Keratinocyte (primary cell): Measurements from ENCODE around the gene DEDD. TPM values are rescaled to one million over a fixed set of nuclear protein-coding genes. Genes with fewer than 3 reads are reported as not detected.

Experiments
- DNase-seq: peaks from one replicate; pipeline ENCODE4 v3.0.0-alpha.2; 2011; ENCODE audit warnings: low read depth, missing footprints, low spot score
- FAIRE-seq: peaks from 2 replicates; lab custom pipeline; 2011; peaks lifted over from hg19 to GRCh38; lab: Jason Lieb, UNC
- H2AFZ ChIP-seq: 2 replicates; pipeline ENCODE4 v1.6.0; 2012; ENCODE audit warnings: low read length, control low read depth, inconsistent platforms; ENCODE audit not compliant: control insufficient read depth
- H3K27ac ChIP-seq: 2 replicates; pipeline ENCODE4 v1.5.1; 2011; ENCODE audit warnings: low read length; ENCODE audit not compliant: control insufficient read depth, insufficient read depth
- H3K27me3 ChIP-seq: 3 replicates; pipeline ENCODE4 v1.6.0; 2011; ENCODE audit warnings: low read length; ENCODE audit not compliant: control insufficient read depth, insufficient read depth; ENCODE audit errors: extremely low read depth
- H3K36me3 ChIP-seq, 2 experiments: 2 replicates in 1 of 2; 3 replicates in 1 of 2; pipeline ENCODE4 v1.5.1; 2011; ENCODE audit warnings: low read length in 2 of 2, mild to moderate bottlenecking in 1 of 2; ENCODE audit not compliant: control insufficient read depth in 2 of 2, insufficient read depth in 2 of 2; ENCODE audit errors: extremely low read depth in 1 of 2
- H3K4me1 ChIP-seq: 3 replicates; pipeline ENCODE4 v1.5.1; 2011; ENCODE audit warnings: low read length; ENCODE audit not compliant: control insufficient read depth, insufficient read depth; ENCODE audit errors: extremely low read depth
- H3K4me2 ChIP-seq: 3 replicates; pipeline ENCODE4 v1.6.0; 2011; ENCODE audit warnings: low read depth, low read length; ENCODE audit not compliant: control insufficient read depth, insufficient read depth; ENCODE audit errors: extremely low read depth
- H3K4me3 ChIP-seq, 3 experiments: fragments of 200-600 bp in 1 of 3; sonication (generic) in 1 of 3; 2 replicates in 2 of 3; 3 replicates in 1 of 3; pipeline ENCODE4 v1.5.1; 2011 to 2016; ENCODE audit warnings: low read length in 3 of 3, mild to moderate bottlenecking in 3 of 3, control low read depth in 2 of 3, inconsistent platforms in 1 of 3, low read depth in 1 of 3, mixed read lengths in 1 of 3, mixed run types in 1 of 3, moderate library complexity in 1 of 3; ENCODE audit not compliant: control insufficient read depth in 2 of 3, insufficient read depth in 2 of 3; ENCODE audit errors: extremely low read depth in 1 of 3
- H3K79me2 ChIP-seq: 2 replicates; pipeline ENCODE4 v1.6.0; 2012; ENCODE audit warnings: low read length; ENCODE audit not compliant: control insufficient read depth, insufficient read depth
- H3K9ac ChIP-seq: 3 replicates; pipeline ENCODE4 v1.6.0; 2011; ENCODE audit warnings: low read length; ENCODE audit not compliant: control insufficient read depth, insufficient read depth; ENCODE audit errors: extremely low read depth
- H3K9me1 ChIP-seq: 3 replicates; pipeline ENCODE4 v1.6.0; 2011; ENCODE audit warnings: low read length; ENCODE audit not compliant: control insufficient read depth, insufficient read depth; ENCODE audit errors: extremely low read depth
- H3K9me3 ChIP-seq: 2 replicates; pipeline ENCODE4 v1.5.1; 2012; ENCODE audit warnings: low read depth, low read length; ENCODE audit not compliant: control insufficient read depth
- H4K20me1 ChIP-seq: 3 replicates; pipeline ENCODE4 v1.6.0; 2011; ENCODE audit warnings: low read length; ENCODE audit not compliant: control insufficient read depth, insufficient read depth; ENCODE audit errors: extremely low read depth
- EZH2 ChIP-seq: IDR thresholded peaks from one replicate; pipeline ENCODE4 v1.6.1; 2012; ENCODE audit warnings: inconsistent platforms, mild to moderate bottlenecking, low read length, moderate library complexity
- dilution Hi-C: fragments of 300-500 bp; cut with MboI; formaldehyde crosslinking; loops from one replicate; pipeline ENCODE4 v1.7.0; 2020; ENCODE audit warnings: low sequenced_read_pairs; ENCODE audit not compliant: extremely low pct_ligation_motif_present
- polyA plus RNA-seq, 5 experiments: library from polyadenylated mRNA; depleted of rRNA in 3 of 5; stranded (reverse) in 3 of 5; stranded (forward) in 1 of 5; unstranded in 1 of 5; fragments of >200 nt; gene quantifications; 1 replicate in 1 of 5; 2 replicates in 3 of 5; 3 replicates in 1 of 5; pipeline versions ENCODE4 v1.2.1 to v1.2.3, GENCODE V29; 2011 to 2012; ENCODE audit warnings: missing spikeins in 2 of 5, low read depth in 1 of 5, low replicate concordance in 1 of 5
- TF ChIP-seq, protein P1 (sequence below), 3 experiments: IDR thresholded peaks in 1 of 3; conservative IDR thresholded peaks in 1 of 3; optimal IDR thresholded peaks in 1 of 3; 2 replicates in 2 of 3; 3 replicates in 1 of 3; pipeline versions ENCODE3 to v1.5.1; 2011; ENCODE audit warnings: low read length in 3 of 3, mild to moderate bottlenecking in 3 of 3, moderate library complexity in 2 of 3, control low read depth in 1 of 3, inconsistent platforms in 1 of 3; ENCODE audit not compliant: insufficient read depth in 2 of 3; ENCODE audit errors: extremely low read depth in 1 of 3

DEDD gene
- polyA plus RNA-seq, 1 donor (not counting 4 experiments of a cell fraction or from before 2014, with no cell fraction given), result 33.0 TPM

DNA sequence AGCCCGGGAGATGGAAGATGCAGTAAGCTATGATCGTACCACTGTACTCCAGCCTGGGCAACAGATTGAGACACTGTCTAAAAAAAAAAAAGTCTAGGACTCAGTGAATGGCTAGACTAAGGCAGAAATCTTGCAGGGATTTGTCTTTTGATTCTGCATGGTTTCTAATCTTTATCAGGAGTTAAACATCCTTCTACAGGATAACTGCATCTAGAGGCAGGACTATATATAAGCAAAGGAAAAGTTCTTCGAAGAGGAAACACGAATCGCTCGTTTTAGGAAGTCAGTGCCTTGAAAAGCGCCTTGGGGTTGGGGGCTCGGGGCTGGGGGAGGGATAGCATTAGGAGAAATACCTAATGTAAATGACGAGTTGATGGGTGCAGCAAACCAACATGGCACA is 20.7 kb upstream of the DEDD start:
- H3K9me3 ChIP-seq, result no peaks in the 10 kb centered on the region
- peaks cover 13% of the 10 kb centered on the region for H3K4me1 ChIP-seq
- peak overlapping the region; percentile 71 to 98 (median 95) for H3K4me3 ChIP-seq
- H3K27ac ChIP-seq, result peak overlapping the region; percentile 99
- no peak for TF ChIP-seq EZH2
- H3K27me3 ChIP-seq, result no peaks in the 10 kb centered on the region
- no peaks in the 10 kb centered on the region for H3K9me1 ChIP-seq
- H3K36me3 ChIP-seq, result peaks cover 2 to 6% of the 10 kb centered on the region in 2 experiments
- dilution Hi-C loops, result no loop called here
- H2AFZ ChIP-seq, result peak overlapping the region; percentile 97
- no peak for DNase-seq
- no peak for FAIRE-seq
- H4K20me1 ChIP-seq, result no peaks in the 10 kb centered on the region
- H3K9ac ChIP-seq, result peak overlapping the region; percentile 99
- peaks cover 7% of the 10 kb centered on the region for H3K79me2 ChIP-seq
- peak overlapping the region; percentile 90 for H3K4me2 ChIP-seq

DNA sequence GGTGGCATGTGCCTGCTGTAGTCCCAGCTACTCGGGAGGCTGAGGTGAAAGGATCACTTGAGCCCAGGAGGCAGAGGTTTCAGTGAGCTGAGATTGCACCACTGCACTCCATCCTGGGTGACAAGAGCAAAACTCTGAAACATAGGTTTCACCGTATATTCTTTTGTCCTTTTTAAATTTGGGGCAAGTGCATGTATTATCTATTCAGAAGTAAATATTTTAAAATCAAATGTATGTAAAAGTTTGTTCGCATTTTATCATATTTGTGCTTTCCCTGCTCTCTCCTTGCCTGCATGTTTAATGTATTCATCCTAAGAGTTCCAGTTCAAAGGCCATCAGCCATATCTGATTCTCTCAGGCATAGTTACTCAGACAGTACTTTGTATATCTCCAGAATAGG is 13.4 kb upstream of the DEDD start:
- no peak for DNase-seq
- H3K4me1 ChIP-seq, result no peaks in the 10 kb centered on the region
- dilution Hi-C loops, result no loop called here
- no peaks in the 10 kb centered on the region for H3K9me3 ChIP-seq
- H3K79me2 ChIP-seq, result no peaks in the 10 kb centered on the region
- TF ChIP-seq, protein P1, sequence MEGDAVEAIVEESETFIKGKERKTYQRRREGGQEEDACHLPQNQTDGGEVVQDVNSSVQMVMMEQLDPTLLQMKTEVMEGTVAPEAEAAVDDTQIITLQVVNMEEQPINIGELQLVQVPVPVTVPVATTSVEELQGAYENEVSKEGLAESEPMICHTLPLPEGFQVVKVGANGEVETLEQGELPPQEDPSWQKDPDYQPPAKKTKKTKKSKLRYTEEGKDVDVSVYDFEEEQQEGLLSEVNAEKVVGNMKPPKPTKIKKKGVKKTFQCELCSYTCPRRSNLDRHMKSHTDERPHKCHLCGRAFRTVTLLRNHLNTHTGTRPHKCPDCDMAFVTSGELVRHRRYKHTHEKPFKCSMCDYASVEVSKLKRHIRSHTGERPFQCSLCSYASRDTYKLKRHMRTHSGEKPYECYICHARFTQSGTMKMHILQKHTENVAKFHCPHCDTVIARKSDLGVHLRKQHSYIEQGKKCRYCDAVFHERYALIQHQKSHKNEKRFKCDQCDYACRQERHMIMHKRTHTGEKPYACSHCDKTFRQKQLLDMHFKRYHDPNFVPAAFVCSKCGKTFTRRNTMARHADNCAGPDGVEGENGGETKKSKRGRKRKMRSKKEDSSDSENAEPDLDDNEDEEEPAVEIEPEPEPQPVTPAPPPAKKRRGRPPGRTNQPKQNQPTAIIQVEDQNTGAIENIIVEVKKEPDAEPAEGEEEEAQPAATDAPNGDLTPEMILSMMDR (optimal IDR thresholded peaks at IDR 0.05 in 1 of 3, IDR thresholded peaks at IDR 0.05 in 1 of 3, conservative IDR thresholded peaks at IDR 0.05 in 1 of 3; ENCODE audit: extremely low read depth in 1 of 3, insufficient read depth in 2 of 3, low read length in 3 of 3), result no peak
- TF ChIP-seq EZH2, result no peak
- H4K20me1 ChIP-seq, result no peaks in the 10 kb centered on the region
- no peak overlapping the region for H3K4me3 ChIP-seq
- H2AFZ ChIP-seq, result no peak overlapping the region
- H3K9ac ChIP-seq, result no peak overlapping the region
- no peak overlapping the region for H3K4me2 ChIP-seq
- H3K27ac ChIP-seq, result no peak overlapping the region
- H3K9me1 ChIP-seq, result no peaks in the 10 kb centered on the region
- H3K27me3 ChIP-seq, result no peaks in the 10 kb centered on the region
- H3K36me3 ChIP-seq, result no peaks in the 10 kb centered on the region
- FAIRE-seq, result no peak

DNA sequence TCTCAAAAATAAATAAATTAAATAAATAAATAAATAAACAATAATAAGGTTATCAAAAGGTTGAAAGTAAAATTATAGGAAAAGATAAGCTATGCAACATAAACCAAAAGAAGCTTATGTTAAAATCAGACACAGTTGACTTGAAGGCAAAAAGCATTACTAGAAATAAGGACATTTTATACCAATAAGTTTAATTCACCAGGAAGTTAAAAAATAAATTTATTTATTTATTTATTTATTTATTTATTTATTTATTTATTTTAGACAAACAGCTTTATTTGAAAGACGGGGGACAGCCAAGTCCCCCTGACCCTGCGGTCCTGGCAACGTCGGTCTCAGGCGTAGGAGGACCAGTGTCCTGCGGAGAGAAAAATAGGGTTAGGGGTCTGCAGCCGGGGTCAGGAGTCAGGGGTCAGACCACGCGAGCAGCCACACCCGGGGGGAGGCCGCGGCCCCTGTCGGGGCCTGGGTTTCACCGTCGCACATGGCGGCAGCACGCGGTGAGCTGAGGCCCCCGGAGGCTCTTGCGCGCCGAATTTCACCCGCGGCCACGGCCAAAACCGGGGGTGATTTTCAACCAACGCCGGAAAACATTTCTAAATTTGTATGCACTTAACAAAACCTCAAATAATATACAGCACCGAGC is 8.4 kb upstream of the DEDD start:
- no peaks in the 10 kb centered on the region for H3K4me1 ChIP-seq
- peaks cover 1% of the 10 kb centered on the region for H3K79me2 ChIP-seq
- no peaks in the 10 kb centered on the region for H3K9me3 ChIP-seq
- H3K9ac ChIP-seq, result no peak overlapping the region
- H4K20me1 ChIP-seq, result no peaks in the 10 kb centered on the region
- FAIRE-seq (no peak), DNase-seq (no peak)
- no peak overlapping the region for H3K27ac ChIP-seq
- TF ChIP-seq, protein P1 (optimal IDR thresholded peaks at IDR 0.05 in 1 of 3, IDR thresholded peaks at IDR 0.05 in 1 of 3, conservative IDR thresholded peaks at IDR 0.05 in 1 of 3; ENCODE audit: extremely low read depth in 1 of 3, insufficient read depth in 2 of 3, low read length in 3 of 3), result no peak
- TF ChIP-seq EZH2, result no peak
- H3K9me1 ChIP-seq, result no peaks in the 10 kb centered on the region
- no peak overlapping the region for H3K4me3 ChIP-seq
- H3K27me3 ChIP-seq, result no peaks in the 10 kb centered on the region
- no peak overlapping the region for H3K4me2 ChIP-seq
- dilution Hi-C loops, result no loop called here
- H2AFZ ChIP-seq, result no peak overlapping the region
- H3K36me3 ChIP-seq, result no peaks in the 10 kb centered on the region
